Measurements from ENCODE around the gene METTL6.
A peak's percentile ranks its signal among the peaks of the same experiment; 100 is the strongest.
"Not testable (repeated sequence)": the region's sequence is repeated elsewhere in the genome, so short reads cannot be mapped to it uniquely, and the experiment has no call there.

The METTL6 gene
- total RNA-seq, result 7.2 to 21.6 reads per million in 2 donors

- peak; percentile 76 for DNase-seq
Measured at GRCh38 chr3:15427182-15427880, at the start of gene METTL6, which contains the start of gene EAF1. Gene METTL6, minus strand, starts transcription at chr3:15427544. Its CDS starts 1,033 bp downstream, at chr3:15426511. Gene EAF1, plus strand, starts transcription at chr3:15427598. Its CDS starts 182 bp downstream, at chr3:15427780.

DNA sequence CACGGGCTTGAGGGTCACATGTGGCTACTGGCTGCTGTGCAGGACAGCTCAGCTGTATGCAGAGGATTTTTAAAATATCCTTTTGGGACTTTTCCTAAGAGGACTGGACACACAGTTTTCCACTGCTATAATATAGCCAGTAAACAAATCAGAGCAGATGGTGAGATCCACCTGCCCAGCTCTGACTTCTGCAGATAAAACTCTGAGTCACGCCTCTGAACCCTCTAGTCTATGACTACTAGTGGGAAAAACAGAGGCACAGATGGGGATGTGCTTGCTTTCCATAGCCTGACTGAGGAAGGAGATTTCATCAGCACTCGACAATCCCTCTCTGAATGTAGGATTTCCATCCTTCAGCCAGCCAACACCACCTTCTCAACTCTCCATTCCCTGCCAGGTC, 49.0 kb upstream of the METTL6 start:
- DNase-seq, result no peak

DNA sequence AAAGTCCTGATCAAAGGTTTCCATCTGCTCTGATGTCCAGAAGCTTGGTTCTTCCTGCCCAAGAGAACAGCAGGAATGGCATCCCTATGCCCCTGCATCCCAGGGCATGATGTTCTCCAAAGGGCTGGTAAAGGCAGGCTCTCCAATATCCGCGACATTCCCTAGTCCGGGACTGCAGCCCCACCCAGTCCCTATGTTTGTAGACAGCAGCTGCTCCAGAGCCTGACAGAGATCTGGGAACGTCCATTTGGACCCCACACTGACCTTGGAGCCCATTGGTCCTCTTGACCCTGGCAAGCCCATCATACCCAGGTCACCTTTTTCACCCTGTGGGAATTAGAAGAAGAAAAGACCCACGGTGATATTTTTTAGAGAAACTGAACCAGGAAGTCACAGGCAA, 47.8 kb upstream of the METTL6 start:
- no peak for DNase-seq

DNA sequence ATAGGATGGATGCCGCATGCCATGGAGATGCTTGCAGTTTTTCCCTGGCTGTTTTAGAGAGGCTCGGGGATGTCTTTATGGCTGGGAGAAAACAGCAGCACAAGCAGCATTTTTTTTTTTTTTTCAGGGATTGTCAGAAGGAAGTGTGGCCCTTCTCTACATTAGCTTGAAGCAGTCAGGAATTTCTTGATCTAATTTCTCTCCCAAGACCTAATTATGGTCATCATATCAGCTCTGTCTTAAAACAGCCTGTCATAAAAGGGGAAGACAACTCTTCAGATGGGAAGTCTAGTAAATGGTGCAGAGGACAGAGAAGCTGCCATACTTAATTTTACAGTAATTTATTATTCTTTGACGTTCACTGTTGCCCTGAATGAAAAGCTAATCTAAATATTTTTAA, 44.5 kb upstream of the METTL6 start:
- no peak for DNase-seq

GRCh38 chr3:15470849-15471248, 43.5 kb upstream of the METTL6 start:
- DNase-seq, result no peak

DNA sequence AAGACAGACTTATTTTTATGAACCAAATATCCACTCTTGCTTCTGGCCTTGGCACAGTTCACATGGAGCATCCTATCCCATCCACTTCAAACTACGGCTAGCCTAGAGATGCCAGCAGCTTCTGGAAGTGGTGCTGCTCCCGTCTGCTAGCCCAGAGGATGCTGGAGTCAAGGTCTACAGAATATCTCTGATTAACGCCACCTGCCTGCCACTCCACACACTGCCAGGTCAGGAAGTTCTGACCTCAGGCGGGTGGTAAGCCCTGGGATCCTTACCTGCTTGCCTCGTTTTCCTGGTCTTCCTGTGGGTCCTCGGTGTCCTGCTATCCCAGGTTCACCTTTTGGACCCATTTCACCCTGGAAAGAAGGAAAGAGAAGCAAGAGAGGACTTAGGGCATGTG, 42.9 kb upstream of the METTL6 start:
- DNase-seq, result no peak

- no peak for DNase-seq
Measured at GRCh38 chr3:15467227-15468181, 40.2 kb upstream of the METTL6 start.

- DNase-seq, result no peak
Measured at GRCh38 chr3:15465876-15466585, 38.7 kb upstream of the METTL6 start.

- DNase-seq, result no peak
Measured at GRCh38 chr3:15462451-15462850, 35.1 kb upstream of the METTL6 start.

DNA sequence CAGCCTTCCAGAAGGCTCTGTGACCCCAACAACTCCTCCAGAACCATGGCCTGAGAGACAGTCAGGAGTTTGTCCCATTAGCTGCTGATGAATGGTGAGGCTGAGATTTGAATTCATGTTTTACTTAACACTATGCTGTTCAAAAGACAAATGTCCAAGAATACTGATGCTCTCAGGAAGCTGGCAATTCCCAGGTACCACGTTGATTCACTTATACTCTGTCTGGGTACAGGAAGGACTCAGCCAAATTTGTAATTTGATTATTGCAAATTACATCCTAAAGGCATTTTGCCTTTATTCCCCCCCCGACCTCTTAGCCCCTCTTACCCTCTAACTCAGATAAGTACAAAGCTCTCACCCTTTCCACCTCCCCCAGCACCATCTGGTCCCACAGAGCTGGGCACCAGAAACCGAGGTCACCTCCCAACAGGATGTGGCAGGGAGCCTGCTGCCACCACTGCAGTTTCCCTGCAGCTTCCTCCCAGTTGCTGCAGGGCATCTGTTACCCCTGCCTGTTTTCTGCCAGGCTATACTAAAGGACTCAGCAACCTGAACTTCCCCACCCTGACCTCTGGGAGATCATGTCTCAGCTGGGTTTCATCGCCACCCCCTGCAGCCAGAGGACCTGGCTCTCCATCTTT, 33.7 kb upstream of the METTL6 start:
- DNase-seq, result no peak

- no peak for DNase-seq
Measured at GRCh38 chr3:15458212-15458780, 31.0 kb upstream of the METTL6 start.

DNA sequence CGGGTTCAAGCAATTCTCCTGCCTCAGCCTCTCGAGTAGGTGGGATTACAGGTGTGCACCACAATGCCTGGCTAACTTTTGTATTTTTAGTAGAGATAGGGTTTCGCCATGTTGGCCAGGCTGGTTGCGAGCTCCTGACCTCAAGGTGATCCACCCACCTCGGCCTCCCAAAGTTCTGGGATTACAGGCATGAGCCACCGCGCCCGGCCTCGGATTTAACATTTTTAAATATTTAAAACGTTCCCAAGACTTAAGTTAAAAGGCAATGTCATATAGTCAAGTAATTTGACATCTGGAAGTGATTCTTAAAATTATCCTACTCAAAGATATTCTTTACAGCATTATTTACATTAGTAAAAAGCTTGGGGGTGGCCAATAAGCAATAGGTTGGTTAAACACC, 29.6 kb upstream of the METTL6 start:
- not testable (repeated sequence) for DNase-seq

- no peak for DNase-seq
Measured at GRCh38 chr3:15456321-15456720, 29.0 kb upstream of the METTL6 start.

GRCh38 chr3:15455756-15456155, 28.4 kb upstream of the METTL6 start:
- DNase-seq, result no peak

- no peak for DNase-seq
Measured at GRCh38 chr3:15454965-15455364, 27.6 kb upstream of the METTL6 start.

DNA sequence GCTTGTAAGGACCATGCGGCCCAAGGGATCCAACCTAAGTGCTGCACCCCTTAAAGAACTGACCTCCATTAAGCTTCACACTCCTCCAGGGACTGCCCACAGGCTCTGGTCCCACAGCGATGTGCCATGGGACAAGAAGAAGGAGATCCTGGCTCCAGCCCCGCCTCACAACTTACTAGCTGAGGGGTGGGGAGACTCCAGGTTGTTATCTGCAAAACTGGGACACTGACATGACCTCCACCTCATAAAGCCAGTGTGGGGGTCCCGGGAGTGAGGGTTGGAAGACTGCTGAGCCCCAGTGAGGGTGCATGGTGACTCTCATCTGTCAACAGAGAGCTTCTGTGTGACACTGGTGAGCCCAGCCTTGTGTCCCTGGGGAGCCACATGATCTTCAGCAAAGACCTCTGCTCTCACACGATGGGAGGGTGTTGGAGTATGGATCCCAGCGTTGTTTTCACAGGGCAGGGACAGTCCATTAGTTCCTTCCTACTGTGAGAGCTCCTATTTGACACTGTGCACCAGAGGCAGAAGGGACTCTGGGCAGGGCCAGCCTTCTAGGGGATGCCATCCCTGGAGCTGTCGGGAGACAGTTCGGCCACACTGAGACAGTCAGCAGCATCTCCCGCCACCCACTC, 26.8 kb upstream of the METTL6 start:
- DNase-seq, result no peak

GRCh38 chr3:15453501-15453900, 26.2 kb upstream of the METTL6 start:
- DNase-seq, result no peak

DNA sequence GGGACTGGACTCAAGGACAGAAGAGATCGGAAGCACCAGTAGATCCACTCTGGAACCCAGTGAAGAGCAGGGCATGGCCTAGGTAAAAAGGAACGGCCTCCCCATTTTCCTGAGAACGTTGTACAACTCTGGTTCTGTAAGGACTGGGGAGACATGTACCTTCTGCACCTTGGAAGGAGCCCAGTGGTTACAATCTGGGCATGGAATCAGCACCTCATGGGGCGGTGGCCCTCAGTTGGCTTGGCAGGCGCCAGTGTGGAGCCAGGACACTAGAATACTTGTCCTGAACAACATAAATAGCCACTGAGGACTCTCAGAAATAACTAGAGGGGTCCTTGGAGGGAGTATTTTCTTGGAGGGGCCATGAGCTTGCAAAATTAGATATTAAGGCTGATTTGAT, 25.6 kb upstream of the METTL6 start:
- no peak for DNase-seq

DNA sequence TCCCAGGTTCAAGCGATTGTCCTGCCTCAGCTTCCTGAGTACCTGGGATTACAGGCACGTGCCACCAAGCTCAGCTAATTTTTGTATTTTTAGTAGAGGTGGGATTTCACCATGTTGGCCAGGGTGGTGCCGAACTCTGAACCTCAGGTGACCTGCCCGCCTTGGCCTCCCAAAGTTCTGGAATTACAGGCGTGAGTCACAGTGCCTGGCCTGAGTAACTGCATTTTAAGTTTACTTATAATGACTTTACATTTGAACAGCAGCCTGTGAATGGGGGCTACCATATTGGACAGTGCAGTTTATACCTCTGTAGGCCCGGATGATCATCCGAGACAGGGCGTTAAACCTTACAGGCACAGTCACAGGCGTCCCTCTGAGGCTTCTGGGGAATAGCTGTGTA, 24.8 kb upstream of the METTL6 start:
- no peak for DNase-seq

DNA sequence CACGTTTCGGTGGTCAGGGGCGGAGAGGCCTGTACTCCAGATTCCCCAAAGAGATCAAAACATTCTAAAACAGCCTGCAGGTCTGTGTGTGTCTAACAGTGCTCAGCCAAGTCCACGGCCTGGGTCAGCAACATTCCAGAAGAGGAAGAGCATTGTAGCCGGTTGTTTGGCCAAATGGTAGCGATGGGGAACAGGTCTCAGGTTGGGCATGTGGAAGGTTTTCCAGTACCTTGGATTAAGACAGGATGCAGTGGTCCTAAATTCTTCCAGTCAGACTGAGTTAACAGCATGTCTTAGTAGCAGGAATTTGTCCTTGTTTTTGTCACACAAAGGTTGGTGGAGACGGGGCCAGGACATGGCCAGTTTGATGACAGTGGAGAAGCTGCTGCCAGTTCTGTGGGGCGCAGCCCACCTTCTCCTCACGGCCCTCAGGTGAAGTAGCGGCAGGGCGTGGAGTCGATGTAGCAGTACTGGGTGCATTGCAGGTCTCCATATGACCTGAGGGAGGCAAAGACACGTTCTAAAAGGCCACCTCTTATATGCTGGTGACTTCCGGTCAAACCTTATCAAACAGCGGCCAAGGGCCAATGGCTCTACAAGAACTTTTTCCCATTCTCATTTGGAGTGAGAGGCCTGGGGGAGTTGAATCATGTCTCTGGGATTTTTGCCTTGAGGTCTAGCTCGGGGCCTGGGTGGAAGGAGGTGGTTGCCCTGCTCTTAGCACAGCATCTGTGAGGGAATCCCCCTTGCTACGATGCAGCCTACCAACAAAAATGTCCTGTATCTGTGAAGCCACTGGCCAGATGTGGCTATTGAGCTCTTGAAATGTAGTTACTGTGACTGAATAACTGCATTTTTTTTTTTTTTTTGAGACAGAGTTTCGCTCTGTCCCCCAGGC, 24.1 kb upstream of the METTL6 start:
- DNase-seq, result no peak
